DOHH2 (cell line): ENCODE measurements around the gene CHIT1.
"Not testable (repeated sequence)": the region's sequence is repeated elsewhere in the genome, so short reads cannot be mapped to it uniquely, and the experiment has no call there.

Source experiments
- H3F3A ChIP-seq: fragments of 200-600 bp; sonication (generic), shearing (Covaris generic); 2 replicates; pipeline ENCODE4 v1.6.0; 2016; ENCODE audit warnings: antibody characterized with exemption, mild to moderate bottlenecking; ENCODE audit not compliant: control insufficient read depth, insufficient read depth
- H3K27ac ChIP-seq: fragments of 200-600 bp; sonication (generic); 2 replicates; pipeline ENCODE4 v1.5.1; 2014; ENCODE audit warnings: low read depth, mild to moderate bottlenecking, low read length, moderate library complexity
- H3K27me3 ChIP-seq: fragments of 200-600 bp; sonication (generic); 2 replicates; pipeline ENCODE4 v1.6.1; 2014; ENCODE audit warnings: mild to moderate bottlenecking, low read length, mixed read lengths; ENCODE audit not compliant: control insufficient read depth
- H3K36me3 ChIP-seq: fragments of 200-600 bp; sonication (generic); 2 replicates; pipeline ENCODE4 v1.6.1; 2014; ENCODE audit warnings: mild to moderate bottlenecking, low read length, moderate library complexity, mixed read lengths; ENCODE audit not compliant: control insufficient read depth
- H3K4me1 ChIP-seq: fragments of 200-600 bp; sonication (generic); 2 replicates; pipeline ENCODE4 v1.6.1; 2014; ENCODE audit warnings: mild to moderate bottlenecking, low read length, mixed read lengths; ENCODE audit not compliant: control insufficient read depth
- H3K4me2 ChIP-seq: fragments of 200-600 bp; sonication (generic); 2 replicates; pipeline ENCODE4 v1.6.0; 2014; ENCODE audit warnings: mild to moderate bottlenecking, low read length, moderate library complexity
- H3K4me3 ChIP-seq: fragments of 200-600 bp; sonication (generic); 2 replicates; pipeline ENCODE4 v1.5.1; 2014; ENCODE audit warnings: mild to moderate bottlenecking, low read length, mixed read lengths
- H3K79me2 ChIP-seq: fragments of 200-600 bp; sonication (generic); 2 replicates; pipeline ENCODE4 v1.6.1; 2014; ENCODE audit warnings: mild to moderate bottlenecking, low read length, mixed read lengths; ENCODE audit not compliant: control insufficient read depth
- H3K9me2 ChIP-seq: fragments of 200-600 bp; sonication (generic); replicated peaks from 2 replicates; pipeline ENCODE4 v1.6.1; 2014; ENCODE audit warnings: mild to moderate bottlenecking, low read length, mixed read lengths; ENCODE audit not compliant: control insufficient read depth
- H3K9me3 ChIP-seq: fragments of 200-600 bp; sonication (generic); 2 replicates; pipeline ENCODE4 v1.6.1; 2014; ENCODE audit warnings: antibody characterized with exemption, low read length, mixed read lengths; ENCODE audit not compliant: control insufficient read depth, insufficient read depth
- H4K20me1 ChIP-seq: fragments of 200-600 bp; sonication (generic); 2 replicates; pipeline ENCODE4 v1.6.0; 2014; ENCODE audit warnings: low read depth, mild to moderate bottlenecking, antibody characterized with exemption, low read length, moderate library complexity; ENCODE audit not compliant: control insufficient read depth, insufficient read depth
- EZH2phosphoT487 ChIP-seq: fragments of 200-600 bp; sonication (generic); IDR thresholded peaks from 2 replicates; pipeline ENCODE4 v1.6.1; 2017; ENCODE audit warnings: borderline replicate concordance, mild to moderate bottlenecking, antibody characterized with exemption, low read length, moderate library complexity, mixed read lengths
- TF ChIP-seq, protein P1 (sequence below): fragments of 200-600 bp; sonication (generic); IDR thresholded peaks from one replicate; pipeline ENCODE4 v1.5.1; 2014; ENCODE audit warnings: antibody characterized with exemption, mild to moderate bottlenecking, low read depth, low read length; ENCODE audit not compliant: poor library complexity, severe bottlenecking

The CHIT1 gene

DNA sequence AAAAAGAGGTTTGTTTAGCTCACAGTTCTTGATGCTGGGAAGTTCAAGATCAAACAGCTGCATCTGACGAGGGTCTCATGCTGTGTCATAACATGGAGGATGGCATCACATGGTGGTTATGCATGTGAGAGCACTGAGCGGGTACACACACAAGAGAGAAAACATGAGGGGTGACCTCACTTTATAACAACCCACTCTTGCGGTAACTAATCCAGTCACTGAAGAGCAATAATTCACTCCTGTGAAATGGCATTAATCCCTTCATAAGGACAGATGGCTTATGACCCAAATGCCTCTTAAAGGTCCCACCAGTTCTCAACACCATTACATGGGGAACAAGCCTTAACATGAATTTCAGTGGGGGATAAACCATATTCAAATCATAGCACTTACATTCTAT is 23.2 kb upstream of the CHIT1 start:
- Histone ChIP-seq H3K9me3 (no peaks in the 10 kb centered on the region), H3K4me2 (no peak overlapping the region), H3K4me1 (no peaks in the 10 kb centered on the region), H3K27me3 (peaks cover 45% of the 10 kb centered on the region), H3F3A (no peaks in the 10 kb centered on the region), H3K27ac (no peak overlapping the region), H4K20me1 (no peaks in the 10 kb centered on the region), H3K4me3 (no peak overlapping the region), H3K9me2 (no peaks in the 10 kb centered on the region), H3K36me3 (no peaks in the 10 kb centered on the region), H3K79me2 (no peaks in the 10 kb centered on the region)
- TF ChIP-seq EZH2phosphoT487 = no peak
- TF ChIP-seq, protein P1, sequence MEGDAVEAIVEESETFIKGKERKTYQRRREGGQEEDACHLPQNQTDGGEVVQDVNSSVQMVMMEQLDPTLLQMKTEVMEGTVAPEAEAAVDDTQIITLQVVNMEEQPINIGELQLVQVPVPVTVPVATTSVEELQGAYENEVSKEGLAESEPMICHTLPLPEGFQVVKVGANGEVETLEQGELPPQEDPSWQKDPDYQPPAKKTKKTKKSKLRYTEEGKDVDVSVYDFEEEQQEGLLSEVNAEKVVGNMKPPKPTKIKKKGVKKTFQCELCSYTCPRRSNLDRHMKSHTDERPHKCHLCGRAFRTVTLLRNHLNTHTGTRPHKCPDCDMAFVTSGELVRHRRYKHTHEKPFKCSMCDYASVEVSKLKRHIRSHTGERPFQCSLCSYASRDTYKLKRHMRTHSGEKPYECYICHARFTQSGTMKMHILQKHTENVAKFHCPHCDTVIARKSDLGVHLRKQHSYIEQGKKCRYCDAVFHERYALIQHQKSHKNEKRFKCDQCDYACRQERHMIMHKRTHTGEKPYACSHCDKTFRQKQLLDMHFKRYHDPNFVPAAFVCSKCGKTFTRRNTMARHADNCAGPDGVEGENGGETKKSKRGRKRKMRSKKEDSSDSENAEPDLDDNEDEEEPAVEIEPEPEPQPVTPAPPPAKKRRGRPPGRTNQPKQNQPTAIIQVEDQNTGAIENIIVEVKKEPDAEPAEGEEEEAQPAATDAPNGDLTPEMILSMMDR = no peak

DNA sequence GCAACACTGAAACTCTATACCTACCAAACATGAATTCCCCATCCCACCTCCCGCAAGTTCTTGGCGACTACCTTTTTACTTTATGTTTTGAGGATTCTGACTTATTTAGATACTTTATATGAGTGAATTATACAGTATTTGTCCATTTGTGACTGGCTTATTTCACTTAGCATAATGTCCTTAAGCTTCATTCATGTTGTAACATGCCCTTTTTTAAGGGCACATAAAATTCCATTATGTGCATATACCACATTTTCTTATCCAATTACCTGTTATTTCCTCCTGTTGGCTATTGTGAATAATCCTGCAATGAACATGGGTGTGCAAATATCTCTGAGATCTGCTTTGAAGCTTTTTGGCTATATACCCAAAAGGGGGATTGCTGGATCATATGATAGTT is 22.0 kb upstream of the CHIT1 start:
- Histone ChIP-seq H3K27me3 (peaks cover 45% of the 10 kb centered on the region), H3K4me2 (no peak overlapping the region)

DNA sequence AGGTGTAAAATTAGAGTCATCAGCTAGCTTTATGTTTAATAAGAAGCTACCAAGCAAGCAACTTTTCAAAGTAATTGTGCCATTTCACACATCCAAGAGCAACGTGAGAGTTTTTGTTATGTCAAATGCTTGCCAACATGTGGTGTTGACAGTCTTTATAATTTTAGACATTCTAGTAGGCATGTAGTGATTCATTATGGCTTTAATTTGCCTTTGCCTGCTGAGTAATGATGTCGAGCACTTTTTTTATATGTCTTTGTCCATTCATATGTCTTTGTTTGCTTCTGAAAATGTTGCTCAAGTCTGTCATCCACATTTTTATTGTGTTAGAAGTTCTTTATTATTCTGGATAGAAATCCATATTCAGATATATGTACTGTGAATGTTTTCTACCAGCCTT is 21.4 kb upstream of the CHIT1 start:
- peaks cover 45% of the 10 kb centered on the region for H3K27me3 ChIP-seq
- H4K20me1 ChIP-seq = no peaks in the 10 kb centered on the region
- H3K36me3 ChIP-seq = no peaks in the 10 kb centered on the region
- TF ChIP-seq EZH2phosphoT487 = no peak
- TF ChIP-seq, protein P1 = no peak
- no peaks in the 10 kb centered on the region for H3K9me3 ChIP-seq
- H3K9me2 ChIP-seq = no peaks in the 10 kb centered on the region
- no peaks in the 10 kb centered on the region for H3K4me1 ChIP-seq
- H3K4me2 ChIP-seq = no peak overlapping the region
- no peaks in the 10 kb centered on the region for H3K79me2 ChIP-seq
- H3K4me3 ChIP-seq = no peak overlapping the region
- no peaks in the 10 kb centered on the region for H3F3A ChIP-seq
- H3K27ac ChIP-seq = no peak overlapping the region

More for the DNA sequence above, 22.0 kb upstream of the CHIT1 start:
- Histone ChIP-seq H3K4me3 (no peak overlapping the region), H3K4me1 (no peaks in the 10 kb centered on the region), H3K36me3 (no peaks in the 10 kb centered on the region), H3K9me2 (no peaks in the 10 kb centered on the region), H3K9me3 (no peaks in the 10 kb centered on the region), H3K79me2 (no peaks in the 10 kb centered on the region), H3F3A (no peaks in the 10 kb centered on the region), H3K27ac (no peak overlapping the region), H4K20me1 (no peaks in the 10 kb centered on the region)
- TF ChIP-seq EZH2phosphoT487 = no peak
- TF ChIP-seq, protein P1 = no peak

DNA sequence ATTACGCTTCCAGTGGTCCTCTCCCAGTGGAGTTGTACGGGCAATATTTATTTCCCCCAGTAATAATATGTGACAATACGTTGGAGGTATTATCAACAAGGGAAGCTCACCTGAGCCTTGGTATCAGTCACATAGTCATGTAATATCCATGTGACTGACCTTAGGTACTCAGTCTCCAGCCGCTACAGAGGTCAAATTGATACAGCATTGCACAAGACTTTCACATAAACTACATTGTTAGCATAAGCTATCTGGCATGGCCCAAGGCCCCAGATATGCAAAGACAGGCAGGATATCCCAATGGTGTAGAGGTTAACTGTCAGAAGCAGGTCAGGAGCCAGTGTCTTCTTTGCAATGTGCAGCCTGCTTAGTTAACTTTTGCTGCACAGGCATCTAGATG is 15.3 kb upstream of the CHIT1 start:
- Histone ChIP-seq H3K27ac (no peak overlapping the region), H3K4me1 (peaks cover 7% of the 10 kb centered on the region), H3F3A (no peaks in the 10 kb centered on the region), H4K20me1 (no peaks in the 10 kb centered on the region), H3K4me2 (no peak overlapping the region), H3K9me2 (no peaks in the 10 kb centered on the region), H3K27me3 (peaks cover 17% of the 10 kb centered on the region), H3K79me2 (no peaks in the 10 kb centered on the region), H3K4me3 (no peak overlapping the region), H3K9me3 (no peaks in the 10 kb centered on the region), H3K36me3 (no peaks in the 10 kb centered on the region)
- TF ChIP-seq, protein P1 = no peak
- TF ChIP-seq EZH2phosphoT487 = no peak

DNA sequence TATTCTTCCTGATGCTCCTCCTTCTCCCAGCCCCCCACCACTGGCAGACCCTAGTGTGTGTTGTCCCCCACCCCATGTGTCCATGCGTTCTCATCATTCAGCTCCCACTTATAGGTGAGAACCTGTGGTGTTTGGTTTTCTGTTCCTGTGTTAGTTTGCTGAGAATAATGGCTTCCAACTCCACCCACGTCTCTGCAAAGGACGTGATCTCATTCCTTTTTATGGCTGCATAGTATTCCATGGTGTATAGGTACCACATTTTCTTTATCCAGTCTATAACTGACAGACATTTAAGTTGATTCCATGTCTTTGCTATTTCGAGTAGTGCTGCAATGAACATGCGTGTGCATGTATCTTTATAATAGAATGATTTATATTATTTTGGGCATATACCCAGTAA is 12.2 kb upstream of the CHIT1 start:
- H3K9me2 ChIP-seq, H3K4me1 ChIP-seq, H3K4me3 ChIP-seq, H3K79me2 ChIP-seq, H3K9me3 ChIP-seq, H3K36me3 ChIP-seq, H3F3A ChIP-seq, H3K27ac ChIP-seq, H4K20me1 ChIP-seq, H3K4me2 ChIP-seq: not testable (repeated sequence)
- peaks cover 16% of the 10 kb centered on the region for H3K27me3 ChIP-seq
